H1 (cell line): Measurements from ENCODE around the gene ZNF831. TPM values are rescaled to one million over a fixed set of nuclear protein-coding genes. Genes with fewer than 3 reads are reported as not detected.

ENCODE experiments used
- CHD7 ChIP-seq: fragments of 300-600 bp; sonication (generic); IDR thresholded peaks from 2 replicates; pipeline ENCODE4 v1.7.1; 2012; ENCODE audit warnings: low read length, moderate library complexity, mild to moderate bottlenecking, inconsistent platforms; ENCODE audit not compliant: insufficient replicate concordance
- EP300 ChIP-seq, 2 experiments: IDR thresholded peaks; 1 replicate in 1 of 2; 2 replicates in 1 of 2; pipeline ENCODE4 v1.6.1; 2011 to 2012; ENCODE audit warnings: low read depth in 2 of 2, low read length in 2 of 2, mild to moderate bottlenecking in 2 of 2, borderline replicate concordance in 1 of 2, inconsistent platforms in 1 of 2, moderate library complexity in 1 of 2
- GTF2F1 ChIP-seq: IDR thresholded peaks from 2 replicates; pipeline ENCODE4 v1.6.1; 2012; ENCODE audit warnings: low read depth, low read length, improper control_type of control experiment, borderline replicate concordance
- POLR2AphosphoS5 ChIP-seq: IDR thresholded peaks from 2 replicates; pipeline ENCODE4 v1.6.1; 2011; ENCODE audit warnings: low read depth, low read length
- TCF12 ChIP-seq: IDR thresholded peaks from 2 replicates; pipeline ENCODE4 v1.6.1; 2011; ENCODE audit warnings: low read depth, mild to moderate bottlenecking, low read length
- USF2 ChIP-seq: IDR thresholded peaks from 2 replicates; pipeline ENCODE4 v1.6.1; 2011; ENCODE audit warnings: low read length, improper control_type of control experiment
- polyA plus RNA-seq, 7 experiments: library from polyadenylated mRNA; depleted of rRNA in 3 of 7; stranded (reverse) in 5 of 7; unstranded in 2 of 7; fragments of >200 nt in 5 of 7; fragments of 200-250 nt in 2 of 7; gene quantifications; 1 replicate in 5 of 7; 2 replicates in 1 of 7; 4 replicates in 1 of 7; pipeline versions ENCODE4 v1.2.1 to v1.2.3, GENCODE V29; 2011 to 2013; ENCODE audit warnings: missing spikeins in 2 of 7, mixed read lengths in 2 of 7
- total RNA-seq: library from RNA; stranded (reverse); fragmentation: NEBNext Ultra II Directional; extraction: Animal tissue kit (Norgen Biotek cat#: 25700); gene quantifications from 2 replicates; pipeline ENCODE4 v1.2.1, GENCODE V29; 2021

Gene ZNF831
- total and polyA plus RNA-seq, 2 of the 8 experiments (the other 6 are each of a cell fraction or from before 2014, with no cell fraction given): not detected

GRCh38 chr20:59138114-59138748, 25.4 kb upstream of the ZNF831 start (continued):
- TF ChIP-seq CHD7: no peak
- TF ChIP-seq POLR2AphosphoS5: no peak
- no peak for TF ChIP-seq USF2
- no peak for TF ChIP-seq EP300 (IDR thresholded peaks at IDR 0.05; ENCODE audit: borderline replicate concordance in 1 of 2, low read depth in 2 of 2, low read length in 2 of 2)
- no peak for TF ChIP-seq TCF12
- no peak for TF ChIP-seq GTF2F1
